Measurements from ENCODE around the gene ALDH8A1. TPM values are rescaled to one million over a fixed set of nuclear protein-coding genes. Genes with fewer than 3 reads are reported as not detected.
A peak's percentile ranks its signal among the peaks of the same experiment; 100 is the strongest.

ALDH8A1 gene
- polyA plus RNA-seq, 2 of the 4 experiments (the other 2 are of a cell fraction) = 0.18 to 0.85 TPM

GRCh38 chr6:134945045-134945444, 4.9 kb downstream of the ALDH8A1 start (continued):
- TF ChIP-seq REST (IDR thresholded peaks at IDR 0.05) (no peak), ZSCAN20 (CRISPR knock-in tag; IDR thresholded peaks at IDR 0.05) (no peak)

GRCh38 chr6:134943522-134944111, 6.3 kb downstream of the ALDH8A1 start:
- TF ChIP-seq MAZ (IDR thresholded peaks at IDR 0.05; ENCODE audit: borderline replicate concordance, low read depth, low read length) (no peak), NPAS2 (CRISPR knock-in tag; IDR thresholded peaks at IDR 0.05; ENCODE audit: borderline replicate concordance) (no peak), CBX8 (IDR thresholded peaks at IDR 0.05) (no peak), NFE2L2 (conservative IDR thresholded peaks at IDR 0.05; ENCODE audit: low read length) (no peak), RCOR1 (IDR thresholded peaks at IDR 0.05; ENCODE audit: low read depth, low read length) (no peak), POLR2AphosphoS2 (conservative IDR thresholded peaks at IDR 0.05; ENCODE audit: low read length) (no peak), RAD21 (conservative IDR thresholded peaks at IDR 0.05 in 1 of 2, IDR thresholded peaks at IDR 0.05 in 1 of 2) (no peak)
- H3K4me3 ChIP-seq = no peak overlapping the region
- ATAC-seq (no peak), FAIRE-seq (no peak), DNase-seq (ENCODE audit: low read depth in 1 of 2, low spot score in 1 of 2) (no peak)
- no peak overlapping the region for H3K4me2 ChIP-seq
- no peak overlapping the region for H3K27ac ChIP-seq
- peaks cover 5% of the 10 kb centered on the region; the same call in 1 of the 3 replicates for H3K9me3 ChIP-seq
- ChIA-PET POLR2A (no interaction called here), CTCF (interaction anchor here (1.4 to 3.9 kb wide), 3 partner anchors 61 to 787 kb away, joined by 4 to 18 read pairs (median 5); no protein-coding TSS in a partner anchor)
- H3K4me1 ChIP-seq = no peaks in the 10 kb centered on the region
- WGBS (ENCODE audit: missing lambda C conversion rate) = 90% methylated on average over 6 of the region's 9 CpGs

GRCh38 chr6:134938896-134939295, 11.0 kb downstream of the ALDH8A1 start:
- no peak for ATAC-seq
- CTCF ChIA-PET = interaction anchor here (0.7 to 4.2 kb wide), 9 partner anchors 56 to 1015 kb away, joined by 3 to 32 read pairs (median 4); no protein-coding TSS in a partner anchor

GRCh38 chr6:134937426-134937825, 12.5 kb downstream of the ALDH8A1 start:
- peak overlapping the region in 1 of 2 experiments; percentile 74; a peak in 3 of 6 replicates for H3K27ac ChIP-seq
- WGBS (ENCODE audit: missing lambda C conversion rate) = 75% methylated on average over 5 of the region's 5 CpGs
- no peaks in the 10 kb centered on the region for H3K9me3 ChIP-seq
- peaks cover 43% of the 10 kb centered on the region for H3K4me1 ChIP-seq
- no peak overlapping the region for H3K4me3 ChIP-seq
- peak overlapping the region; percentile 54 for H3K4me2 ChIP-seq
- POLR2A ChIA-PET = no interaction called here
- DNase-seq (ENCODE audit: low read depth in 1 of 2, low spot score in 1 of 2) = no peak
- FAIRE-seq = no peak
- no peak; a peak in 1 of 6 replicates for ATAC-seq
- CTCF ChIA-PET = interaction anchor here (2.5 kb wide), 1 partner anchor 781 kb away, joined by 10 read pairs; no protein-coding TSS in a partner anchor
- TF ChIP-seq MAFK (IDR thresholded peaks at IDR 0.05; ENCODE audit: partially characterized antibody) (no peak), KDM1A (IDR thresholded peaks at IDR 0.05; ENCODE audit: low read depth) (no peak), SREBF2 (IDR thresholded peaks at IDR 0.05) (no peak), FOSL2 (IDR thresholded peaks at IDR 0.05) (no peak), FOSL2 (CRISPR knock-in tag; IDR thresholded peaks at IDR 0.05) (no peak), SMC3 (IDR thresholded peaks at IDR 0.05) (no peak), RNF2 (IDR thresholded peaks at IDR 0.05; ENCODE audit: borderline replicate concordance, low read depth) (no peak), GATA3 (IDR thresholded peaks at IDR 0.05; ENCODE audit: borderline replicate concordance) (no peak), PHF8 (IDR thresholded peaks at IDR 0.05; ENCODE audit: borderline replicate concordance, low read depth) (no peak), MAZ (IDR thresholded peaks at IDR 0.05; ENCODE audit: borderline replicate concordance, low read depth, low read length) (no peak), HOXB13 (CRISPR knock-in tag; IDR thresholded peaks at IDR 0.05; ENCODE audit: low read depth) (no peak), ZFP36 (IDR thresholded peaks at IDR 0.05; ENCODE audit: borderline replicate concordance, partially characterized antibody) (no peak), HMGXB4 (CRISPR knock-in tag; IDR thresholded peaks at IDR 0.05; ENCODE audit: borderline replicate concordance) (no peak), HOXB5 (CRISPR knock-in tag; IDR thresholded peaks at IDR 0.05) (no peak), TFCP2L1 (CRISPR knock-in tag; IDR thresholded peaks at IDR 0.05) (no peak)

More at GRCh38 chr6:134938896-134939295, 11.0 kb downstream of the ALDH8A1 start:
- H3K4me1 ChIP-seq = peaks cover 36% of the 10 kb centered on the region
- POLR2A ChIA-PET = no interaction called here
- no peak overlapping the region for H3K4me2 ChIP-seq
- DNase-seq (ENCODE audit: low read depth in 1 of 2, low spot score in 1 of 2) (no peak), FAIRE-seq (no peak)
- WGBS (ENCODE audit: missing lambda C conversion rate) = 68% methylated on average over 5 of the region's 5 CpGs
- no peak for TF ChIP-seq JUNB (IDR thresholded peaks at IDR 0.05)
- no peak for TF ChIP-seq ZSCAN20 (CRISPR knock-in tag; IDR thresholded peaks at IDR 0.05)
- no peak for TF ChIP-seq NPAS2 (CRISPR knock-in tag; IDR thresholded peaks at IDR 0.05; ENCODE audit: borderline replicate concordance)
- peak overlapping the region in 1 of 2 experiments; percentile 49; a peak in 1 of 6 replicates for H3K27ac ChIP-seq
- no peaks in the 10 kb centered on the region for H3K9me3 ChIP-seq
- no peak overlapping the region for H3K4me3 ChIP-seq

Measured in A549 (cell line).